ENCODE results near the gene RRAGC. TPM values are rescaled to one million over a fixed set of nuclear protein-coding genes. Genes with fewer than 3 reads are reported as not detected.
"Not testable (repeated sequence)": the region's sequence is repeated elsewhere in the genome, so short reads cannot be mapped to it uniquely, and the experiment has no call there.

The RRAGC gene
- total and polyA plus RNA-seq, 10 of the 15 experiments (the other 5 are each of a cell fraction or from before 2014, with no cell fraction given) = 5.5 to 22.1 (median 15.0) TPM

DNA sequence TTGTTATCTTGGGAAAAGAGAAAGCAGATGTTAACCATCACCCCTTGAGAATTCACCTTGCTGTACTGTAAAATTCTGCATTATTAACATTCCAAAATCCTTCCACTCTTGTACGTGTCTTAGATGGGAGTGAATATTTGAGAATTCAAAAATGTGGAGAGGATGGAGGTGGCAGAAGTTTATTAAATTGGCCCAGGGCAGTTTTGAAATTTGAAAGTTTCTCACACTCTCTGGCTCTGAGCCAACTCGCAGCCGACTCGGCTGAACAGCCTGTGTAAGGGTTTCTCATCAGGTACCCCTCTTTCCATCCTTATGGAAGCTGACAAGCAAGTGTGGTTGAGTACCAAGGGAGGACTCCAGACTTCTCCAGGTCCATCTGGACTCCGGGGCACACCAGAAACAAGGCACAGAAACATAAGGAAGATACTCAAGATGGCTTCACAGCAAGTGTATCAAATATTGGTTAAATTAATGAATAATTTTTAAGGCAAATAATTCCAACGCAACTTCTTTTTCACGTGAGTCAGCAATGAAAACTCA is 45.1 kb downstream of the RRAGC start (continued):
- TF ChIP-seq, protein P1, sequence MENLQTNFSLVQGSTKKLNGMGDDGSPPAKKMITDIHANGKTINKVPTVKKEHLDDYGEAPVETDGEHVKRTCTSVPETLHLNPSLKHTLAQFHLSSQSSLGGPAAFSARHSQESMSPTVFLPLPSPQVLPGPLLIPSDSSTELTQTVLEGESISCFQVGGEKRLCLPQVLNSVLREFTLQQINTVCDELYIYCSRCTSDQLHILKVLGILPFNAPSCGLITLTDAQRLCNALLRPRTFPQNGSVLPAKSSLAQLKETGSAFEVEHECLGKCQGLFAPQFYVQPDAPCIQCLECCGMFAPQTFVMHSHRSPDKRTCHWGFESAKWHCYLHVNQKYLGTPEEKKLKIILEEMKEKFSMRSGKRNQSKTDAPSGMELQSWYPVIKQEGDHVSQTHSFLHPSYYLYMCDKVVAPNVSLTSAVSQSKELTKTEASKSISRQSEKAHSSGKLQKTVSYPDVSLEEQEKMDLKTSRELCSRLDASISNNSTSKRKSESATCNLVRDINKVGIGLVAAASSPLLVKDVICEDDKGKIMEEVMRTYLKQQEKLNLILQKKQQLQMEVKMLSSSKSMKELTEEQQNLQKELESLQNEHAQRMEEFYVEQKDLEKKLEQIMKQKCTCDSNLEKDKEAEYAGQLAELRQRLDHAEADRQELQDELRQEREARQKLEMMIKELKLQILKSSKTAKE (IDR thresholded peaks at IDR 0.05; ENCODE audit: low read depth, poor library complexity, severe bottlenecking) = no peak
- TF ChIP-seq MTA2 (IDR thresholded peaks at IDR 0.05; ENCODE audit: low read depth) = no peak

DNA sequence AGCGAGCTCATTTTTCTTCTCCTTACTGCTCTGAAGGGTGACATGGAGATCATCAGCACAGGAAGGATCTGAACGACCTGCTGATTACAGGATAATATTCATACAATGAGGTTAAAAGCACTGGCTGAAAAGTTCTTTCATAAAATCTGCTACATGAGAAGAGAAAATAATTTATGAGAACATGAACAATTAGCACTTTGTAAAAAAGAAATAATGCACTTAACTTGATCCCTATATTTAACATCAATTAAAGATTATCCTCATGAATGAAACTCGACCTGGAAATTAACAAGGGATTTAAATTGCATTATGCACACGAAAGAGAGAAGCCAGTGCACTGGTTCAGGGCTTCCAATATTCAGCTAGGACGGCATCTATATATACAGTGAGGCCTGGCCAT is 46.6 kb downstream of the RRAGC start:
- no peak overlapping the region for H2AFZ ChIP-seq (ENCODE audit: control insufficient read depth, low read depth, low read length)
- H3K4me3 ChIP-seq = no peak overlapping the region
- H4K20me1 ChIP-seq (ENCODE audit: control insufficient read depth, insufficient read depth) = no peaks in the 10 kb centered on the region
- ChIA-PET CTCF (no interaction called here), RAD21 (ENCODE audit: unreplicated experiment) (interaction anchor here (1.0 to 1.8 kb wide), 2 partner anchors 10 to 783 kb away, joined by 3 read pairs; no protein-coding TSS in a partner anchor), POLR2A (no interaction called here), SMC1A (ENCODE audit: uncharacterized antibody, unreplicated experiment) (no interaction called here)
- no peaks in the 10 kb centered on the region for H3K79me2 ChIP-seq (ENCODE audit: control insufficient read depth, insufficient read depth, low read length)
- DNase-seq (ENCODE audit: low read depth, low spot score) (no peak), FAIRE-seq (no peak), ATAC-seq (no peak)
- TF ChIP-seq, protein P2, sequence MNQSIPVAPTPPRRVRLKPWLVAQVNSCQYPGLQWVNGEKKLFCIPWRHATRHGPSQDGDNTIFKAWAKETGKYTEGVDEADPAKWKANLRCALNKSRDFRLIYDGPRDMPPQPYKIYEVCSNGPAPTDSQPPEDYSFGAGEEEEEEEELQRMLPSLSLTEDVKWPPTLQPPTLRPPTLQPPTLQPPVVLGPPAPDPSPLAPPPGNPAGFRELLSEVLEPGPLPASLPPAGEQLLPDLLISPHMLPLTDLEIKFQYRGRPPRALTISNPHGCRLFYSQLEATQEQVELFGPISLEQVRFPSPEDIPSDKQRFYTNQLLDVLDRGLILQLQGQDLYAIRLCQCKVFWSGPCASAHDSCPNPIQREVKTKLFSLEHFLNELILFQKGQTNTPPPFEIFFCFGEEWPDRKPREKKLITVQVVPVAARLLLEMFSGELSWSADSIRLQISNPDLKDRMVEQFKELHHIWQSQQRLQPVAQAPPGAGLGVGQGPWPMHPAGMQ (IDR thresholded peaks at IDR 0.05; ENCODE audit: borderline replicate concordance) = no peak
- no peak for TF ChIP-seq RB1 (IDR thresholded peaks at IDR 0.05; ENCODE audit: borderline replicate concordance)
- TF ChIP-seq, protein P3, sequence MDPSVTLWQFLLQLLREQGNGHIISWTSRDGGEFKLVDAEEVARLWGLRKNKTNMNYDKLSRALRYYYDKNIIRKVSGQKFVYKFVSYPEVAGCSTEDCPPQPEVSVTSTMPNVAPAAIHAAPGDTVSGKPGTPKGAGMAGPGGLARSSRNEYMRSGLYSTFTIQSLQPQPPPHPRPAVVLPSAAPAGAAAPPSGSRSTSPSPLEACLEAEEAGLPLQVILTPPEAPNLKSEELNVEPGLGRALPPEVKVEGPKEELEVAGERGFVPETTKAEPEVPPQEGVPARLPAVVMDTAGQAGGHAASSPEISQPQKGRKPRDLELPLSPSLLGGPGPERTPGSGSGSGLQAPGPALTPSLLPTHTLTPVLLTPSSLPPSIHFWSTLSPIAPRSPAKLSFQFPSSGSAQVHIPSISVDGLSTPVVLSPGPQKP (IDR thresholded peaks at IDR 0.05; ENCODE audit: low read depth, low read length) = no peak
- TF ChIP-seq PAX5 (IDR thresholded peaks at IDR 0.05; ENCODE audit: borderline replicate concordance, low read depth, low read length) = no peak
- in situ Hi-C loops (cut with MboI) (no loop called here), intact Hi-C loops (cut with micrococcal nuclease; ENCODE audit: unreplicated experiment) (no loop called here)
- H3K9ac ChIP-seq (ENCODE audit: control insufficient read depth, insufficient read depth, low read length) = no peak overlapping the region
- BruUV-seq (replicated peaks) = no TSS peak
- 47% methylated on average over 5 of the region's 5 CpGs for WGBS (ENCODE audit: insufficient coverage, insufficient replicate concordance, low lambda C conversion rate, missing lambda C conversion rate)
- H3K36me3 ChIP-seq (ENCODE audit: control insufficient read depth in 2 of 2, insufficient read depth in 2 of 2, low read length in 1 of 2) = no peaks in the 10 kb centered on the region
- no peak overlapping the region for H3K4me2 ChIP-seq (ENCODE audit: control insufficient read depth, insufficient read depth)
- H3K27ac ChIP-seq (ENCODE audit: control insufficient read depth, insufficient read depth) = no peak overlapping the region
- H3K9me3 ChIP-seq (replicated peaks; ENCODE audit: control insufficient read depth, insufficient read depth, low read length) = no peaks in the 10 kb centered on the region; the same call in 1 of the 3 replicates
- H3K27me3 ChIP-seq (replicated peaks in 1 of 2; ENCODE audit: control insufficient read depth in 2 of 2, insufficient read depth in 2 of 2, low read length in 1 of 2) = no peaks in the 10 kb centered on the region
- H3K4me1 ChIP-seq (ENCODE audit: control insufficient read depth, insufficient read depth, low read length) = peaks cover 11% of the 10 kb centered on the region

DNA sequence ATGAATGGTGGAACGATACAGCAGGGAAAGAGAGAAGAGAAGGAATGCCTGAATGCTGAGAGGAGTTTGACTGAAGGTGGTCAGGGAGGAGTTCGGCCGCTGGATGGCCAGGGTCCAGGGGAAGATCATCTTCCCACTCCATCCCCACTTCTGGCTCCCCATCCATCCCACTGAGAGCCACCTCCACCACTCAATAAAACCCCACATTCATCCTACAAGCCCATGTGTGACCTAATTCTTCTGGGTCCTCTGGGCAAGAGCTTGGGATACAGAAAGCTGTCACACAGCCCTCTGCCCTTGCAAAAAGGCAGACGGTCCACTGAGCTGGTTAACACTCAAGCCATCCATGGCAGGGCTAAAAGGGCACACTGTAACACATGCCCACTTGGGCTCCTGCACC is 48.1 kb downstream of the RRAGC start:
- H3K4me2 ChIP-seq (ENCODE audit: control insufficient read depth, insufficient read depth); SMC1A ChIA-PET (ENCODE audit: uncharacterized antibody, unreplicated experiment); H3K36me3 ChIP-seq (ENCODE audit: control insufficient read depth in 2 of 2, insufficient read depth in 2 of 2, low read length in 1 of 2); H3K4me3 ChIP-seq; H3K9ac ChIP-seq (ENCODE audit: control insufficient read depth, insufficient read depth, low read length); H3K79me2 ChIP-seq (ENCODE audit: control insufficient read depth, insufficient read depth, low read length); H3K27me3 ChIP-seq (replicated peaks in 1 of 2; ENCODE audit: control insufficient read depth in 2 of 2, insufficient read depth in 2 of 2, low read length in 1 of 2); POLR2A ChIA-PET; H3K27ac ChIP-seq (ENCODE audit: control insufficient read depth, insufficient read depth); RAD21 ChIA-PET (ENCODE audit: unreplicated experiment); H2AFZ ChIP-seq (ENCODE audit: control insufficient read depth, low read depth, low read length); in situ Hi-C loops (cut with MboI); BruUV-seq (replicated peaks); intact Hi-C loops (cut with micrococcal nuclease; ENCODE audit: unreplicated experiment); FAIRE-seq; DNase-seq (ENCODE audit: low read depth, low spot score); H4K20me1 ChIP-seq (ENCODE audit: control insufficient read depth, insufficient read depth); CTCF ChIA-PET; ATAC-seq; H3K9me3 ChIP-seq (replicated peaks; ENCODE audit: control insufficient read depth, insufficient read depth, low read length): not testable (repeated sequence)
- 25% methylated on average over 2 of the region's 4 CpGs for WGBS (ENCODE audit: insufficient coverage, insufficient replicate concordance, low lambda C conversion rate, missing lambda C conversion rate)
- H3K4me1 ChIP-seq (ENCODE audit: control insufficient read depth, insufficient read depth, low read length) = peaks cover 11% of the 10 kb centered on the region
